HG02938 (cell line): ENCODE data around the gene FBXL19.

Source experiments
- ATAC-seq: cut with Tn5 transposase; IDR thresholded peaks from one replicate; pipeline ENCODE4 v1.9.1; 2021; ENCODE audit warnings: mild to moderate bottlenecking, moderate library complexity; ENCODE audit not compliant: unreplicated experiment

The FBXL19 gene

DNA sequence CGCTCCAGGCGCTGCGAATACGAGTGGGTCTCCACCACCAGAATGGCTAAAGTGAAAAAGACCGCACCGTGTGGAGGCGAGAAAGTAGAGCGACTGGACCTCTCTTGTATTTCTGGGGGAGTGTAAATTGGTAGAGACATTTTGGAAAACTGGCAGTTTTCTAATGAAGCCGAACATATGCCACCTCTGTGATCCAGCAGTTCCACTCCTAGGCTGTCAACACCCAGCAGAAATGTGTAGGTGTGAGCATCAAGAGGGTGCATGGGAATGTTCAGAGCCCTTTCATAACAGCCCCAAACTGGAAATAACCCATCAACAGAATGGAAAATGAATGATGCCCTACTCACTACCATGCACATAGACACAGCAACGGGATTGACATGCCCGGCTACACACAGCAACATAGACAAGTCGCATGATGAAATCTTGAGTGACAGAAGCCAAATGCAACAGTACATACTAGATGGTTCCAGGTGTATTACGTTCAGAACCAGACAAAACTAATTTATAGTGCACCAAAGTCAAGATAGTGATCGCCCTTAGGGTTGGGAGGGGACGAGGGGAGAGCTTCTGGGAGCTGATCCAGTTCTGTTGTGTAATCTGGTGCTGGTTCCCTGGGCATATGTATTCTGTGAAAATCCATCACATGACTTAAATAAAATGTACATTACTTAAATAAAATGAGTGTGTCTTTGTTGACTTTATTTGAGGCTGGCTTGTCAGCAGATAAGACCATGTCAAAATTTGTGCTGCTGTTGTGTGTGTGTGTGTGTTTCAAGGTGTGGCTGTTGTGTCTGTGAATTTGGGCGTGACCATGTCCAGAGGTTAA, 28.6 kb upstream of the FBXL19 start:
- ATAC-seq: no peak

DNA sequence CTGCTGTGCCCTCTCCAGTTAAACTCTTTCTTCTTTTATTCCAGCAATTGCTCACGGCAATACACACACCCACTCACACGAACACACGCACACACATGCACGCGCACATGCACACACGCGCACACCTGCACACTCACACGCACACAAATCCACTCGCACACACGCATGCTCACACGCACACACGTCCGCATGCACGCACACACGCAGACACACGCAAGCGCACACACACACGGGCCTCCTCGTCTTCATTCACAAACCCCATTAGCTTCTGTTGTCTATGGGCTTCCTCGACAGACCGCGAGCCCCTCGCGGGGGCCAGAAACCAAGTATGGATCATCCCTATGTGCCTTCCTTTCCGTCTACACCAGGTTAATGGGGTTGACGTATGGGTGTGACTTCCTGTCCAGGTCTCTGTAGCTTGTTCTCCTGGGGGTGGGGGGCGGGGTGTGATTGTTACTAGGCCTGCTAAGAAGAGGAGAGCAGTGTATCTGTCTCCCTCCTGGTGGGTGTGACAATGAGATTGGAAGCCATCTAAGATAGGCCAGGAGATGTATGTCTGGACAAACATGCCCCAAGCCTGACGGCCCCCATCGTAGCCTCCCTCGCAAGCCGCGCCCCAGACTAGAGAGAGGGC, 27.6 kb upstream of the FBXL19 start:
- no peak for ATAC-seq

DNA sequence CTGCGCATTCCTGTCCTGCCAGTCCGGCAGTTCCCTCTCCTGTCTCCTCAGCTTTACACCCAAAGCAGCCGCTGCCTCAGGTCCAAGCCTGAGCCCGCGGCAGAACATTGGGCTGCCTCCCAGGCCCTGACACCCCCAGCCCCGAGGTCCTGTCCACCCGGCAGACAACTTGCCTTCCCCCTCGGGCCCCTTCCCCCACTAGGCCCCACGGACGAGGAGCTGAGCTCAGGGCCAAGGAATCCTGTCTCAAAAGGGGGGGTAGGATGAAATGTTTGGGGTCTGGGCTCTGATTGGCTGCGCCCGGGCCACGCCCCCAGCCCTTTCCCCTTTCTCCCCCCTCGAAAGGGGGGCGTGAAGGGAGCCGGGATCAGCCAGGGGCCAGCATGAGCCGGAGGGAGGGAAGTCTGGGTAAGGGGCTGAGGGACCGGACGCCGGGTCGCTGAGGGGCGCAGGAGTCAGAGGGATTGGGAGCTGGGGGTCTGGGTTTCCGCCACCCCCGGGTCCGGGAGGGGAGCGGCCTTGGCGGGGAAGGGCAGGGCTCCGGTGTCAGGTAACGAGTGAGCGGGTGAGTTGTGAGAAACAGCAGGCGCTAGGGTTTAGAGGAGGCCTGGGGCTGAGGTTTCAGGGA, 27.0 kb upstream of the FBXL19 start, which contains the start of gene CTF1:
CTF1 (plus strand) TSS at position 354 of the 628 bp plus-strand sequence; CDS start at position 384, 30 bp downstream.
- no peak for ATAC-seq

DNA sequence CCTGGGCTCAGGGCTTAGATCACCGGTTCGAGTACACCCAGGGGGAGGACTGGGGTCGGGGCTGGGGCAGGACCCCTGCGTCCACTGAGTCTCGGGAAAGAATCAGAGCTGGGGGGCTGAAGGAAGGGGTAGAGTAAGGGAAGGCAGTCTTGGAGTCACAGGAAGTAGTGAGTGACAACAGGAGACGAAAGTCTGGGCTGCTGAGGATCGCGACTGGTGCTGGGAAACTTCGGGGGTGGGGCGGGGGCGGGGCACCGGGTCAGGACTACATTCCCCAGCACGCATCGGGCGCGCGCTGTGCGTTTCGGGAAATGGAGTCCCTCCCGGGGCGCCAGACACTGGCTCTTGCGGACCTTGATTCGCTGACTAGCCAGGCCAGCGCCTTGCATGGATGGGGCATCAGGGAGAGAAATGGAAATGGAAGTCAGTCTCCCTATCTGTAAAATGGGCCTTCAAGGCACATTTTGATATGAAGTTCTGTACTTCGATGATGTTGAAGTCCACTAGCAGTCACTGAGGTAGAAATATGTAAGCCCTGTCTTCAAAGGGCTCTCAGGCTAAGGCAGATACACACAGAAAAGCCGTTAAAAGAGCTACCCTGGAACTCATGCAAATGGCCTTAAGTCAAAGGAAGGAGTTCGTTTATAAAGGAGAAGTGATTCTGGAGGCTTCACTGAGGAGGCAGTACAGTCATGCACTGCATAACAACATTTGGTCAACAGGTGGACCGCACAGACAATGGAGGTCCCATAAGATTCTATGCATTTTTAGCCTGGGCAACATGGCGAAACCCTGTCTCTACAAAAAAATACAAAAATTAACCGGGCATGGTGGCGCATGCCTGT, 26.3 kb upstream of the FBXL19 start:
- ATAC-seq: no peak

DNA sequence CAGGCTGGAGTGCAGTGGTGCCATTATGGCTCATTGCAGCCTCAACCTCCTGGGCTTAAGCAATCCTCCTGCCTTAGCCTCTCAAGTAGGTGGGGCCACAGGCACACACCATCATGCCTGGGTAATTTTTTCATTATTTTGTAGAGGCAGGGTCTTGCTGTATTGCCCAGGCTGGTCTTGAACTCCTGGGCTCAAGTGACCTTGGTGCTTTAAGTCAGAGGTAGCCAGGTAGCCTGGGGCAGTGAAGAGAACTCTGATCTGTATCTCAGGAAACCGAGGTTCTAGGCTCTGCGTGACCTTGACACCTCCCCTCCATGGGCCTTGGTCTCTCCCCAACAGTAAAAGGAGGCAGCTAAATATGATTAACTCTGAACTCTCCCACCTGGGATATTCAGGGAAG, 23.6 kb upstream of the FBXL19 start:
- ATAC-seq: no peak

DNA sequence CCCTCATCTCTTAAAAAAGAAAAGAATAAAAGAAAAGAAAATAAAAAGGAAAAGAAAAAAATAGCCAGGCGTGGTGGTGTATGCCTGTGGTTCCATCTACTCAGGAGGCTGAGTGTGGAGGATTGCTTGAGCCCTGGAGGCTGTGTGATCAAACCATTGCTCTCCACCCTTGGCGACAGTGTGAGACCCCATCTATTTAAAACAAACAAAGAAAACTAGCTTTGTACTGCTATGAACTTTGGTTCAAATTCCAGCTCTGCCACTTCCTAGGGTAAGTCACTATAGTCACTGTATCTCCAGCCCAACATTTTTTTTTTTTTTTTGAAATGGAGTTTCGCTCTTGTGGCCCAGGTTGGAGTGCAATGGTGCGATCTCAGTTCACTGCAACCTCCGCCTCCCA, 22.8 kb upstream of the FBXL19 start:
- no peak for ATAC-seq

DNA sequence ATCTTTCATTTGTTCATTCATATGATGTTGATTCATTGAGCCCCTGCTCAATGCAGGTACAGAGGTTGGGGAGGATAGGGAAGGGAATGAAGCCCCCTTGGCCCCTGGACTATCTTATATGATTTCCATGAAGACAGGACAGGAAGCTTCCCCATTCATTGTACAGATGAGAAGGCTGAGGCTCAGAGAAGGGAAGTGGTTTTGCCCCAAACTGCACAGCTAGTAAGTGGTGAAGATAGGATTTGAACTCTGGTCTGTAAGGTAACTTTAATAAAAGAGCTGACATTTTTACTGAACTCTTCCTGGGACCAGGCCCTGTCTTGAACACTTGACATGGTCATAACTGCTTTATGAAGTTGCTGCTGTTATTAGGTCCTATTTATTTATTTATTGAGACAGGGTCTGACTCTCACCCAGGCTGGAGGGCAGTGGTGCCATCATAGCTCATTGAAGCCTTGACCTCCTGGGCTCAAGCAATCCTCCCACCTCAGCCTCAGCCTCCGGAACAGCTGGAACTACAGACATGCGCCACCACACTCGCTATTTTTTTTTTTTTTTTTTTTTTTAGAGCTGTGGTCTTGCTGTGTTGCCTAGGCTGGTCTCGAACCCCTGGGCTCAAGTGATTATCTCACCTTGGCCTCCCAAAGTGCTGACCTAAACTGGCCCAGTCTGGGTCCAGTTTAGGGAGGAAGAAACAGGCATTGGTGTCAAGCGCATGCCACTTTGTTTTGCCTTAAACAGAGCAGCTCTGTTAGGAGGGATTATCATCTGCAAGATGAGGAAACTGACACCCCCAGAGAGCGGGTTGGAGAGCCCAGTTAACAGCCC, 22.0 kb upstream of the FBXL19 start:
- ATAC-seq: no peak

DNA sequence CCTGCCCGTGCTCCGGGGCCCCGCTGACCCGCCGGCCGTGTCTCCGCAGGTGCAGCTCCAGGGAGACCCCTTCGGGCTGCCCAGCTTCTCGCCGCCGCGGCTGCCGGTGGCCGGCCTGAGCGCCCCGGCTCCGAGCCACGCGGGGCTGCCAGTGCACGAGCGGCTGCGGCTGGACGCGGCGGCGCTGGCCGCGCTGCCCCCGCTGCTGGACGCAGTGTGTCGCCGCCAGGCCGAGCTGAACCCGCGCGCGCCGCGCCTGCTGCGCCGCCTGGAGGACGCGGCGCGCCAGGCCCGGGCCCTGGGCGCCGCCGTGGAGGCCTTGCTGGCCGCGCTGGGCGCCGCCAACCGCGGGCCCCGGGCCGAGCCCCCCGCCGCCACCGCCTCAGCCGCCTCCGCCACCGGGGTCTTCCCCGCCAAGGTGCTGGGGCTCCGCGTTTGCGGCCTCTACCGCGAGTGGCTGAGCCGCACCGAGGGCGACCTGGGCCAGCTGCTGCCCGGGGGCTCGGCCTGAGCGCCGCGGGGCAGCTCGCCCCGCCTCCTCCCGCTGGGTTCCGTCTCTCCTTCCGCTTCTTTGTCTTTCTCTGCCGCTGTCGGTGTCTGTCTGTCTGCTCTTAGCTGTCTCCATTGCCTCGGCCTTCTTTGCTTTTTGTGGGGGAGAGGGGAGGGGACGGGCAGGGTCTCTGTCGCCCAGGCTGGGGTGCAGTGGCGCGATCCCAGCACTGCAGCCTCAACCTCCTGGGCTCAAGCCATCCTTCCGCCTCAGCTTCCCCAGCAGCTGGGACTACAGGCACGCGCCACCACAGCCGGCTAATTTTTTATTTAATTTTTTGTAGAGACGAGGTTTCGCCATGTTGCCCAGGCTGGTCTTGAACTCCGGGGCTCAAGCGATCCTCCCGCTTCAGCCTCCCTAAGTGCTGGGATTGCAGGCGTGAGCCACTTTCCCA, 21.1 kb upstream of the FBXL19 start:
- ATAC-seq: peak; percentile 52

DNA sequence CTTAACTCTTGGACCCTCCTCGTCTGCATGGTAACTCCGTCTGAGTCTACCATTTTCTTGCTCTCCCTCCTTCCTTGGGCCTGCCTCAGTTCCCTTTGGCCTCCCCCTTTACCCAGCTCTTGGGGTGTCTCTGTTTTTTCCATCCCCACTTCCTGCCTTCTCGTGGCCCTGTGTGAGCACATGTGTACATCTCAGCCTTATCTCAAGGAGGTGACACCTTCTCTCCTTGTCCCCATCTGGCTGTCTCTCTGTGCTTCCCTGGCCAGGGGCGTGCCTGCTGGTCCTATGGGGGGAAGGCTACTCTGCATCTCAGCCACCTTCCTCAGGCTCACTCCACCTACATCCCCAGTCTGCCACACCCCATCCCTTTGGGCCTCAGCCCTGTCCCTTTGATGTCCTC, 20.4 kb upstream of the FBXL19 start:
- no peak for ATAC-seq

DNA sequence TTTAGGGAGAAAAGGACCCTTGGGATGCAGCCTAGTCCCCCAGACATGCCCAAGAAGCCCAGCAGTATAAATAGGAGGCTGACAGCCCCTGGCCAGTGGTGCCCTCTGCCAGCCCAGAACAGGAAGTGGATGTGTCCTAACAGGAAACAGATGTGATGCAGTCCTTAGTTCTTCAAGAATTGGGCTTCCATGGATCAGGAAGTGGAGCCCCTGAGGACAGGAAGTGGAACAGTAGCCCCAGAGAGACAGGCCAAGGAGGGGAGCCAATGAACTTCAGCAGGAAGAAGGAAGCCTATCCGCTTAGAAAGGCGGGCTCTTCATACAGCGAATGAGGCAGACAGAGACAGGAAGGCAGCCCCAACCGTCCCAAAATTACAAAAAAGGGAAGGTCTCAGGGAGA, 19.8 kb upstream of the FBXL19 start:
- ATAC-seq: no peak

DNA sequence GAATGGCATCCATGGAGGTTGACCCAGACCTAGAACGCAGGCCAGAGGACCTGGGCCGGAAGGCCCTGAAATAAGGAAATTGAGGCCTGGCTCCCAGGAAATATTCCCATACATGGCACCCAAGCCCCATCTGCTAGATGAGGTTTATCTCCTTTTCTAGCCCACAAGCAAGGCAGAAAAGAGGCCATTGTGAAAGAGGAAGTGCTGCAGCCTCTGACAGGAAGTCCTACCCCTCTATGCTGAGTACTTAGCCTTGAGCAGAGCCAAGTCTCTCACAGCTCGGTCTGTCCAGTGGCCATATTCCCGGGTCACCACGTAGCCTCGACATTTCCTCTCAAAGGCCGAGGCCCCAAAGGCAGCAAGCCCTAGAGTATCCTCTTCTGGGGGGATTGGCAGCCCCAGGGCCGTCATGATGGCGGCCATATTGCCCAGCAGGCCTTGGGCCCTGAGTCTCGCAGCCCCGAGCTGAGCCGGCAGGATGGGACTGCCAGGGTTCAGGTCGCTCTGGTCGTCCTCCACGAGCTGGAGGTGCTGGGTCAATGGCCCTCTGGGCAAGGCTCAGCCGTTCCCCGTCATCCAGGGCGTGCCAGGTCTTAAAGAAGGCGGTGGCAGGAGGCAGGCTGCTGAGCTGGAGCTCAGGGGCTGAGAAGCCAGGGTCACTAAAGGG, 19.1 kb upstream of the FBXL19 start:
- no peak for ATAC-seq

DNA sequence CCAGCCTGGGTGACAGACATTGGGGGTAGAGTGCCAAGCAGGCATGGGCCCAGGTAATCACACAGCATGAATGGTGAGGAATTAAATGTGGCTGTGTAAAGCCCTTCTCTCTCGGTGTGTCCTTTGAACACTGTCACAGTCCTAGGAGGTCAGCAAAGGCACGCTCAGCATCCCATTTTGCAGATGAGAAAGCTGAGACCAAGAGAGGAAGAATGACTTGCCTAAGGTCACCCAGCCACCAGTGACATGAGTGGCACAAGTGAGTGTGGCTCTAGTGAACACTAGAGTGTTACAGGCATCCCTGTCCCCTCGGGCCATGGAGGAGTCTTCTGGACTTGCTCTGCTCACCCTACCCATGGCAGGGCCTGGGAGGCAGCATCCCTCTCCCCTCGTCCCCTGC, 16.3 kb upstream of the FBXL19 start:
- no peak for ATAC-seq

DNA sequence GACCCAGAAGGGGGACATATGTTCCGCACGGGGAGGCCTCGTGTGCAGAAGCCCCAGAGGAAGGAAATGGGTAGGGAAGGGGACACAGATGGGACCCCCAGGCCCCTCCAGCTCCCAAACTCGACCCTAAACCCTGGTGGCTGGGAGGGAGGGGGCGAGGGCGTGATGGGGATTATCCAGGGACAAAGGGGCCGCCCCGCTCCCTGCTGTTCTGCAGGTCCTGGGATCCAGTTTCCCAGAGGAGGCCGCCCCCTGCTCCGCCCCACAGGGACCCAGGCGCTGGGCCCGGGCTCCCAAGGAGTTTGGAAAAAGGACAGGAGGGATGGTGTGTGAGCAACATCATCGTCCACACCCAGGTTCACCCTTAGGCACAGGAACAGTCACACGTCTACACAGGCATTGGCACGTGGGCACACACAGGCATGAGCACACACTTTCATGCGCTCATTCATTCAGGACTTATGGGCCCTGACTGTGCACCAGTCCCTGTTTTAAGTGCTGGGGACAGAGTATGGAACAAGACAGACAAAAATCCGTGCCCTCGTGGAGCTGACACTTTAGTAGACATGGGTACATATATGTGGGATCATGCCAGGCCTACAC, 12.8 kb upstream of the FBXL19 start:
- no peak for ATAC-seq

DNA sequence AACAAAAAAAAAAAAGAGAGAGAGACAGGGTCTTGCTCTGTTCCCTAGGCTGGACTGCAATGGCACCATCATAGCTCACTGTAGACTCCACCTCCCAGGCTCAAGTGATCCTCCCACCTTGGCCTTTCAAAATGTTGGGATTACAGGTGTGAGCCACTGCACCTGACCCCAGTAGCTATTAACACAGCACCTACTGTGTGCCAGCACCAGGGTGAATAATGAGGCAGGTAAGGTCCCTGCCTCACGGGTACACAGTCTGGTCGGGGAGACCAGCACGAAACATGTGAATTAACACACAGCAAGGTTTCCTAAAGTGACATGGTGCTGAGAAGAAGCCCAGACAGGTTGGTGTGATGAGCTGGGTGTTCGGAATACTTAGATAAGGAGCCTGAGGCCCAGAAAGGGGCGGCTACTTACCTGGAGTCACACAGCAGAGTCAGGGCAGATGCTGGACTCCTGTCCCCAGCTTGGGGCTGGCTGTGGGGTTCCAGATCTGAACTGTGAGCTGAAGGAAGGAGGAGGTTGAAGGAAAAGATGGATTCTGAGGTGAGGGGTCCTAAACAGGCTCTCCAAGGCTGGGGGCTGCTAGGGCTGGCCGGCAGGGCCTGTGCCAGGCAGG, 10.5 kb upstream of the FBXL19 start:
- no peak for ATAC-seq

DNA sequence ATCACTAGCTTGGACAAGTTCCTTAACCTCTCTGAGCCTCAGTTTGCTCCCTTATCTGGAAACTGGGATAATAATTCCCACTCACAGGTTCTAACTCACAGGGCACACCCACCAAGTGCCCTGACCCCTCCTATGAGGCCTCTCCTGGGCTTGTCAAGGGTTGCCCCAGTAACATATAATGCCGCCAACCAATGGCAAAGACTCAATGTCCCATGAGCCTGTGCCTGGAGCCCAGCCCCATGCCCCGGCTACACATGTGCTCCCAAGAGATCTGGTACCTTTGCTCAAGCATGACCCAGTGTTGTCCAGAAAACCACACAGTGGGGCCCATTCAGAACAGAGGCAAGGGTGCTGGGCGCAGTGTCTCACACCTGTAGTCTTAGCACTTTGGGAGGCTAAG, 8.5 kb upstream of the FBXL19 start:
- ATAC-seq: no peak

DNA sequence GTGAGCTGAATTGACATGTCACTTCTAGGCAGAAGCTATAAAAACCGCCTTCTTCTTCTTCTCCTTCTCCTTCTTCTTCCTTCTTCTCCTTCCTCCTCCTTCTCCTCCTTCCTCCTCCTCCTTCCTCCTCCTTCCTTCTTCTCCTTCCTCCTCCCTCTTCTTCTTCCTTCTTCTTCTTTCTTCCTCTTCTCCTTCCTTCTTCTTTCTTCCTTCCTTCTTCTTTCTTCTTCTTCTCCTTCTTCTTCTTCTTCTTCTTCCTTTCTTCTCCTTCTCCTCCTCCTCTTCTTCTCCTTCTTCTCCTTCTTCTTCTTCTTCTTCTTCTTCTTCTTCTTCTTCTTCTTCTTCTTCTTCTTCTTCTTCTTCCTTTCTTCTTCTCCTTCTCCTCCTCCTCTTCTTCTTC, 4.8 kb upstream of the FBXL19 start:
- no peak for ATAC-seq

DNA sequence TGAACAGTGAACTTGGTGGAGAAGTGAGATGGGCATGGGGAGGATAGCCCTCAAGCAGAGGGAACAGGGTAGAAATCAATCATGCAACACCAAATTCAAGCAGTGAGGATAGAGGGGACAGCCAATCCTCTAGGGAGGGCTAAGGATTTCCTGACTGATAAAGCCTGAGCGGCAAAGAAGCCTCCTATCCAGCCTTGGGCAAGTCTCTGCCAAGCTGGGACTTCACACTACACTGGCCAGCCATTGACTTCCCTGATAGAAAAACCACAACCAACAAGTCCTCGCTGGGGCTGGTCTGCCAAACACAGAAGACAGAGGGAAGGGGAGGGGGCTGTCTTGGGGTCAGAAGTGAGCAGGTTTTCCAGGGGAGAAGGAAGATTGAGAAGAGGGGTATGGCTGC, 2.5 kb upstream of the FBXL19 start:
- ATAC-seq: no peak

DNA sequence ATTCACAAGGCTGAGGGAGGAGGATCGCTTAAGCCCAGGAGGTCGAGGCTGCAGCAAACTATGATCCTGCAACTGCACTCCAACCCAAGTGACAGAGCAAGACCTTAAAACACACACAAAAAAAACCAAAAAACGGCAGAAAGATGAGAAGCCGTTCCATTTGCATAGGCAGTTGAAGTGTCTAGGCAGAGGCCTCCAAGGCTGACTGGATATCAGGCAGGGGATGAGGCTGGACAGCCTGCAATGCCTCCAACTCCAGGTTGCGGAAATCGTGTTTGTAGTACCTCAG, 2.0 kb upstream of the FBXL19 start:
- no peak for ATAC-seq
